ENCODE measurements around the gene CFAP100.

Gene CFAP100

GRCh38 chr3:126399351-126399735, 4.6 kb downstream of the CFAP100 start:
- DNase-seq (ENCODE audit: low read depth in 2 of 3, low spot score in 1 of 3) = no peak

DNA sequence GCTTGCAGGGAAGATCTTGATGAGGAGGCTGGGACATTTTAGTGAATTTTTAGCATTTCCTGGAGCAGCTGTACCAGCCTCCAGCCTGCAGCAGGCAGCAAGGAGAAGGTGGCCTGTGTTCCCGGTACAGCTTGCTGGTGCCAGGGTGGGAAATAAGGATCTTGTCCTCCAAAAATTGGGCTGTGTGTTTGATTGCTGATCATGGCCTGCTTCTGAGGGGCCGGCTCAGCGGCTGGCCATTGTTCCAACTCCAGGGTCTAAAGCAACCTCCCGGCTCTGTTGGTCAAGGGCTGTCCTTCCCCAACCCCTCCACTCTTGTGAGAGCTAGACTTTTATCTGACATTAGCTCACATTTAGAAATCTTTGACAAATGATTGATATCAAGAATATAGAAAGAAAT, 5.0 kb downstream of the CFAP100 start:
- DNase-seq (ENCODE audit: low read depth in 2 of 3, low spot score in 1 of 3) = no peak

GRCh38 chr3:126401611-126402160, 7.0 kb downstream of the CFAP100 start:
- DNase-seq (ENCODE audit: low read depth in 2 of 3, low spot score in 1 of 3) = no peak

DNA sequence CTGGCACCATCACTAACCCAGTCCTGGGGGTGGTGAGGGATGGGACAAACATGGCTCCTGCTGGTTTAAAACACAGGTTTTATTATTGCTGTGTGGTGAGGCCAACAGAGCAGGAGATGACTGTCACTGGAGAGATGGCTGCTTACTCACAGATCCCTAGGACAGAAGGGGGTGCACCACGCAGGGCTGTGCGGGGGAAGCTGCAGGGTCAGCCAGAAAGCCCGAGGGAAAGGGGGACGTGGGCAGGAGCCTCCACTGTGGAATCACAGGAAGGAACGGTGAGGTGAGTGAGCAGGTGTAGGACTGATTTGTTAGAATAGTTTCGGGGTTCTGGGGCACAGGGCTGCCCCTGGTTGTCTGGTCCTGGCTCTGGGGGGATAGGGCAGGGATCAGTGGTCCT, 7.5 kb downstream of the CFAP100 start:
- DNase-seq (ENCODE audit: low read depth in 2 of 3, low spot score in 1 of 3) = no peak

DNA sequence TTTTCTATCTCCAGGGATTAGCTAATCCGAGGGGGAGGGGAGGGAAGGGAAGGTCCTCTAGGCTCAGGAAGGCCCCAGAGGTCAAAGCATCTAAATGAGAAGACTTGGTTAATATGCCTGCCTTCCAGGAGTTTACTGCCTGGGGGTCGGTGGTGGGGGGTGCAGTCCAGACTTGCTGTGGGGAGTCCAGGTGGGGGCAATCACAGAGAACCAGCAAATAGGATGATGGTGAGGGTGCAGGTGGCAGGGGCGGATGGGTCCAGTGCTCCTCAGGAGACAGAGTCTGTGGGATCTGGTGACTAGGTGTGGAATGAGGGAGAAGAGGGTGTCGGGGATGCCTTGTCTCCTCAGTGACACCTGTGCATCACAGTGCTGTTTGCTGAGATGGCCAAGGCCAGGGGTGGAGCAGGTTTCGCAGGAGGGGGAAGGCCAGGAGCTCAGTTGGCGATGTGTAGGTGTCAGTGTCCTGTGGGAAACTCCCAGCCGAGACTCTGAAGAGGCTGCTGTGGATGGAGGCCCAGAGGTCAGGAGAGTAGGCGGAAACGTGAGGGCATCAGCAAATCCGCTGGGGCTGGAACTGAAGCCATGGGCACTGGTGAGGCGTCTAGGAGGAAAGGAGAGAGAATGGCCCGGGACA, 8.1 kb downstream of the CFAP100 start:
- DNase-seq (ENCODE audit: low read depth in 2 of 3, low spot score in 1 of 3) = no peak

DNA sequence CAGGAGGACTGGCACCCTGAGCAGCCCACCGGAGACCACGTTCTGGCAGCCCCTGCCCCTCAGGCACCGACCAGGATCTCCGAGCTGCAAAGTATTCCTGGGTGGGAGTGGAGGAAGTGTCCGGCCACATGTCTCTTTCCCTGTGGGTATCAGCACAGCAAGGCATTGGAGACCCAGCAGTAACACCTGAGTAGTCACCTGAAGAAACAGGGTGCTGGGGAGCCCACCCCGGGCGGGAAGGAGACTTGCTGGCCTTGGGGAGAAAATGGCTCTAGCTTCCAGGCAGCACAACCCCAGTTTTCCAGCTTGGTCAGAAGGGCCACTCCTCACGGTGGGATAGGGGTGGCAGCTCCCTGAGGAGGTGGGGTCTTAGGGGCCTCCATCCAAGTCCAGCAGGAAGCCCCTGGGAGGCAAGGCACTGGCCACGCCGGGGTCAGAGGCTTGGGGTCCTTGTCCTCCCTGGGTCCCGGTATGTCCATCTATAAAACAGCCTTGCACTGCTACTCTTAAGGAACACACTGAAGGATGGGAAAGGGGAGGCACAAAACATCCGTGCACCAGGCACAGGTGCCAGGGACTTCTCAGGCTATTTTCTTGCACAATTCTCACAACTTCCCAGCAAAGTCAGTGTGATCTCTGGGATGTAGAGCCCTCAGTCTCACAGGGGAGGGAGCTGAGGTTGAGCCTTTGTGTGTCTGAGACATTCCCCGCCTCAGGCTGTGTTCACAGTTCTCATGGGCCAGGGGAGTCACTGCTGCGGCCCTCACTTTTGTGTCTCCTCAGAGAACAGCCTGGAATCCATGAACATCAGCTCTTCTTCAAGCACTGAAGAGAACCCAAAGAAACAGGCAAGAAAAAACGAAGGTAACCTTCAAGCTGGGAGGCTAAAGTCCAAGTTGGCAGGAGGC, 11.9 kb downstream of the CFAP100 start:
- no peak for DNase-seq (ENCODE audit: low read depth in 2 of 3, low spot score in 1 of 3)

- DNase-seq (ENCODE audit: low read depth in 2 of 3, low spot score in 1 of 3) = no peak
Measured at GRCh38 chr3:126407412-126408044, 12.8 kb downstream of the CFAP100 start.

GRCh38 chr3:126408099-126408498, 13.4 kb downstream of the CFAP100 start:
- no peak for DNase-seq (ENCODE audit: low read depth in 2 of 3, low spot score in 1 of 3)

DNA sequence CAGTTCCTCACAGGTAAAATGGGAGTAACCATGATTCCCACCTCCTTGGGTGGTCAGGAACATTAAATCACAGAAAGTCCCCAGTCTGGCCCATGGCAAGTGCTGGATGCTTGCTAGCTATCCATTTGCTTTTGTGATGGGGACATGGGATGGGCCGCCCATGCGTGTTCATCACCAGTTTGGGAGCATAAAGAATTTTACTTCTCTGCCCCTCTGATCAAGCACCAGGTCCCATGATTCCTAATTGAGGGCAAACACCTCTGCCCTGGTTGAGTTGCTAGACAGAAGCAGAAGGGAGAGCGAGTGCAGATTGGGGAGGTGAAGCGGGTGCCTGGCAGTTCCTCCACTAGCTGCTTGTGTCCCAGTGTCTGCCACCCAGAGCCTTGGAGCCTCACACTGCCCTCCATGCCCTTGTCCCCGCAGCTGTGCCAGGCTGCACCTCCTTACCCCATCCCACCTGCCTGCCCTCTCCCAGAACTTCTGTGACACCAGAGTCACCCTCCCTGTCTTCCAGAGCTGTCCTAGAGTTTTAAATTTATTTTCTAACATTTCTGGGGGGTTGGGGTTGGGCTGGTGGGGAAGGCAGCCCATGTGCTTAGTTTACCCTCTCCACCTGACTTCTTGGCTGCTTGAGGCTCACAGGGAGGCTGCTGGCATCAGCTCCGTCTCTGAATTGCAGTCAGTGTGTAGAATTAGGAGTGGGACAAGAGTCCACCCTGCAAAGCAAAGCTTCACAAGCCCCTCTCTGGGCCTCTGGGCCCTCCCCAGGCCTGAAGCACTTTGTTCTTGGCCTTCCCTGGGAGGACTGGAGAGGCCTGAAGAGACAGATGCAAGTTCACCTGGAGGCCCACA, 18.4 kb downstream of the CFAP100 start:
- no peak for DNase-seq (ENCODE audit: low read depth in 2 of 3, low spot score in 1 of 3)

DNA sequence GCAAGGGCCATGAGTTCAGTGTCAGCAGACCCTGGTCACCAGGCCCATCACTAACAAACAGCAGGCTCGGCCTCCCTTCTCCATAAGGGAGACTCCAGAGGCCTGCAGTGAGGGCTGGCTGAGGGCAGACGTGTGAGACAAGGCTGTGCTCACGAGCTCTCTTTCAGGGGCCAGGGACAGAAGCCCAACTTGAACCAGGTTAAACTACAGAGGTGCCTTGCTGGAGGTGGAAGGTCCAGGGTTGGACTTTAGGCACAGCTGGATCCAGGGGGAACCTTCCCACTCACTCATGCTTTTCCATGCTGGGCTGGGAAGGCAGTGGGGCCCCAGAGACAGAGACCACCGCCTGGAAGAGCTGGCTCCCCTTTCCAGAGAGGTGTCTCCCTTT, 19.0 kb downstream of the CFAP100 start:
- no peak for DNase-seq (ENCODE audit: low read depth in 2 of 3, low spot score in 1 of 3)

DNA sequence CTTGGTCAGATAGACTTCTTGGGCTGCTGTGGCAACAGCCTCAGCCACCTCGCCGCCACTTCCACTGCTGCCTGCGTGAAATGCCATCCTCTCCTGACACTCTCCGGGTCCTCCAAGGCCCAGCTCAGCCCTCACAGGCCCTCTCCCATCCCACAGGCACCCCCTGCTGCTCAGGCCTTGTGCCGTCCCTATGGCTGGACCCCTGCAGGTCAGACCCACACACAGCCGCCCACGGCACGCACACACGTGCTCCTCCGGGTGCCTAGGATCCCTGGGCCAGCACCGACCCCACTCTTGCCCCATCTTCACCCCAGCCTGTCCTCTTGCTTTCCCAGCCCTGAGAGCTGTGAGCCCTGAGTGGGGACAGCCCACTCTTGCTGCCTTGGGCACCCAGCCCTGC, 19.7 kb downstream of the CFAP100 start:
- DNase-seq (ENCODE audit: low read depth in 2 of 3, low spot score in 1 of 3) = no peak

GRCh38 chr3:126414961-126415660, 20.4 kb downstream of the CFAP100 start:
- no peak for DNase-seq (ENCODE audit: low read depth in 2 of 3, low spot score in 1 of 3)

DNA sequence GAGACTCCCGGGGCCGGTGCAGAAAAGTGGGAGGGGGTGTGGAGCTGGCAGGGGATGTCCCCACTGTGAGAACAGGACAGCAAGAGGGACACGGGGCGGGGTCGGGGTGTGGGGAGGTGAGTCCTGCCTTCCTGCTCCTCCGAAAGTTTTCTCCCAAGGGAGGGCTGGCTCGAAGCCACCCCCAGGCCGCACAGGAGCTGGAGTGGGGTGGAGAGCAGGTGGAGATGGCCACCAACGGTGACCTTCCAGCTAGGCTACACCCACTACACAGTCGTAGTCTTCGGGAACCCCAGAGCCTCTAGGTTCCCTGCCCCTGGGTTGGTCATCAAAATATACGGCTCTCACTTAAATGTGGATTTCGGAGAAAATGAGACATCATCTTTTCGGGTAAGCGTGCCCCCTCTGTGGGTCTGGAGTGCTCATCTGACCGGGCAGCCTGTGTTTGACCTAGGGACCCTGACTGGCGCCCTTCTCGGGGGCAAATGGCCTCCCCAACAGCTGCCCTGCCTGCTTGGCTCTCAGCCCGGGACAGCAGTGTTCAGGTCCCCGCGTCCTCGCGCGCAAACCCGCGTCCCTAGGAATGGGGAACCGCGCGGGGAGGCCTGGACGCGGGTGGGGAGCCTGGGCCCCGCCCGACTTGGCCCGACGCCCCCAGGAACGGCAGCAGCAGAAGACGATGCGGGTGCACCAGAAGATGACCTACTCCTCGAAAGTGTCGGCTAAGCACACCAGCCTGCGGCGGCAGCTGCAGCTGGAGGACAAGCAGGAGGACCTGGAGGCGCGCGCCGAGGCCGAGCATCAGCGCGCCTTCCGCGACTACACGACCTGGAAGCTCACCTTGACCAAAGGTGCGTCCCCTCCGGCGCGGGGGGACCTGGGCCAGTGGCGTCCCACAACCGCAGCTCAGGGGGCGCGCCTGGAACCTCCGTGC, 21.2 kb downstream of the CFAP100 start:
- DNase-seq (ENCODE audit: low read depth in 2 of 3, low spot score in 1 of 3) = no peak

DNA sequence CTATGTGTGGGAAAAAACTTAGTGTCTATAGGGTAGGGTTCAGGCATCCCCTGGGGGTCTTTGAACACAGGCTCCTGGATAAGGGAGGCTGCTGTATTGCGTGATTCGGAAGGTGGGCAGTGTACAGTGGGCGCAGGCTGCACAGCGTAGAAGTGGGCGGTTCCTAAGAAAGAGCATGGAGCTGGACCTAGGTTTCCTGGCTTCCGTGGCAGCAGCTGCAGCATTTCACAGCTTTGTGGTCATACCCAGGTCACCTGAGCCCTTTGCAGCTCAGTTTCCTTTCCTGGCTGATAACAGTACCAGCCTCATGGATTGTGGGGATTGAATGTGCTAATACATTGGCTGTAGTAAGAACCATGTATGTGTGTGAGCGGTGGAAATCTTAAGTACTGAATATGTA, 22.2 kb downstream of the CFAP100 start:
- DNase-seq (ENCODE audit: low read depth in 2 of 3, low spot score in 1 of 3) = no peak

GRCh38 chr3:126417515-126417914, 22.8 kb downstream of the CFAP100 start:
- no peak for DNase-seq (ENCODE audit: low read depth in 2 of 3, low spot score in 1 of 3)

DNA sequence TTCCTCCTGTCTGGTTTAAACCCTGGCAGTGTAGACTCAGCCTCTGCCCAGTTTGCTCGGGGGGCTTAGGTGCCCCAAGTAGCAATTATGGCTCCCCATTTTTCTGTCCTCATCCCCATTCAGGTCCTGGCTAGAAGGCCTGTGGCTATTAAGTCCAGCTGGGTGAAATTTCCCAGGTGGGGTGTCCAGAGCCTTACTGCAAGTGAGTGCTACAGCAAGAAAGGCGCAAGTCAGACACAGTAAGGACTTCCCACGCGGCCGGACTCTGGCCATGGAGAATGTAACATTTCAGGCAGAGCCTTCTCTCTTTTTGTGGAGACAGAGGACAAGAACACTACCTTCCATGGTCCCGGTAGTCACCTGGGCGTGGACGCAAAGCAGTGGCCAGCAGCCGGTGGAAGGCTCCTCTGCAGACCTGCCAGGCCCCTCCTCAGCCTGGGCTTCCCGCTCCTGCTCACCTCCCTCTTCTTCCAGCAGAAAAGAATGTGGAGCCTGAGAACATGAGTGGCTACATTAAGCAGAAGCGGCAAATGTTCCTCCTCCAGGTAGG, 23.3 kb downstream of the CFAP100 start:
- DNase-seq (ENCODE audit: low read depth in 2 of 3, low spot score in 1 of 3) = no peak

DNA sequence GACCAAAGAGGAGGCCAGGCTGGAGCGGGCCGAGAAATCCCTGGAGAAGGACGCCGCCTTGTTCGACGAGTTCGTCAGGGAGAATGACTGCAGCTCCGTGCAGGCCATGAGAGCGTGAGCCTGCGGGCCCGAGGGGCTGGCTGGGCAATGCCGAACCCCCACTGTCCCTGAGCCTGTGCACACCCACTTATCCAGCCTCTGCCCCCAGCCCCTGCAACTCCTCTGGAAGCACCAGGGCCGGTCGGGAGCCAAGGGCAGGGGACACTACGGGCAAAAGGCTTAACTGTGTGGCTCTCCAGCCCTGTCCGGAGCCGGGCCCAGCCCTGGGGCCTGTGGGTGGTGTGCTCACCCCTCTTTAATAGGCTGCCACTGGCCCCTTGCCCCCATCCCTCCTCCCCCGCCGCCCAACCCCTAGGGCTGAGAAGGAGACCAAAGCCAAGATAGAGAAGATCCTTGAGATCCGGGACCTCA, 24.0 kb downstream of the CFAP100 start:
- no peak for DNase-seq (ENCODE audit: low read depth in 2 of 3, low spot score in 1 of 3)

DNA sequence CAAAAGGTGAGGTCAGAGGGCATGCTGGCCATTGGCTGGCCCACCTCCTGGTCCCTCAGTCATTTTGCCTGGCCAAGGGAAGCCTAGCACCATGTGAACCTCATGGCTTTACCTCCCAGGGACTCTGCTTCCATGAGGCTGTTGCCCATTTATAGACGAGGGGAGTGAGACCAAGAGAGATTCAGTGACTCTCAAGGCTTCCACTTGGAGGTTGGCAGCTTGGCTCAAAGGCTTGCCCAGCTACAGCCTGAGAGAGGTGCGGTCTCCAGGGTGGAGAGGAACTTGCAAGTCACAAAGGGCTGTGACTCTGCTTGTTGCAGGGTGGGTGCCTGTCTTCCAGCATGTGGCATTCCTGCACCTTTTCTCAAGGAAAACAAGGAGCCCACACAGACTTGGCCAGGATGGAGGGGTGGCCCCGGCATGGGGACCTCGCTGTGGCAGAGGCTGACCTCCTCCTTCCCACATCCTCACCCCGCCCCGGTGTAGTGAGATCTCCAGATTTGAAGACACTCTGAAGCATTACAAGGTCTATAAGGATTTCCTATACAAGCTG, 24.5 kb downstream of the CFAP100 start:
- DNase-seq (ENCODE audit: low read depth in 2 of 3, low spot score in 1 of 3) = no peak
